Smooth muscle cell (in vitro differentiated cells): ENCODE results near the gene EDARADD. TPM values are rescaled to one million over a fixed set of nuclear protein-coding genes. Genes with fewer than 3 reads are reported as not detected.

Experiments
- DNase-seq: peaks from one replicate; lab custom pipeline; 2025; ENCODE audit not compliant: unreplicated experiment; lab: John Stamatoyannopoulos, UW
- H2AFZ ChIP-seq: fragments of 200-600 bp; sonication (generic); 2 replicates; pipeline ENCODE4 v1.6.0; 2016; ENCODE audit warnings: antibody characterized with exemption, low read depth, mild to moderate bottlenecking
- H3F3A ChIP-seq: fragments of 200-600 bp; sonication (generic); 2 replicates; pipeline ENCODE4 v1.6.0; 2017; ENCODE audit warnings: antibody characterized with exemption, low read depth
- H3K27ac ChIP-seq: fragments of 200-600 bp; sonication (generic); 2 replicates; pipeline ENCODE4 v1.5.1; 2016; ENCODE audit warnings: low read depth, mild to moderate bottlenecking
- H3K27me3 ChIP-seq: fragments of 200-600 bp; sonication (generic); 2 replicates; pipeline ENCODE4 v1.6.1; 2016; ENCODE audit warnings: low read depth, mild to moderate bottlenecking
- H3K36me3 ChIP-seq: fragments of 200-600 bp; sonication (generic); 2 replicates; pipeline ENCODE4 v1.5.1; 2016; ENCODE audit warnings: low read depth
- H3K4me1 ChIP-seq: fragments of 200-600 bp; sonication (generic); 2 replicates; pipeline ENCODE4 v1.5.1; 2016; ENCODE audit warnings: low read depth
- H3K4me2 ChIP-seq: fragments of 200-600 bp; sonication (generic); 2 replicates; pipeline ENCODE4 v1.6.0; 2016; ENCODE audit warnings: mild to moderate bottlenecking
- H3K4me3 ChIP-seq: fragments of 200-600 bp; sonication (generic); 2 replicates; pipeline ENCODE4 v1.5.1; 2016; ENCODE audit warnings: mild to moderate bottlenecking
- H3K79me2 ChIP-seq: fragments of 200-600 bp; sonication (generic); 2 replicates; pipeline ENCODE4 v1.6.0; 2016; ENCODE audit warnings: low read depth, mild to moderate bottlenecking
- H3K9ac ChIP-seq: fragments of 200-600 bp; sonication (generic); 2 replicates; pipeline ENCODE4 v1.6.0; 2016; ENCODE audit warnings: low read depth
- H3K9me3 ChIP-seq: fragments of 200-600 bp; sonication (generic); replicated peaks from 2 replicates; pipeline ENCODE4 v1.5.1; 2016; ENCODE audit warnings: low read depth
- H4K20me1 ChIP-seq: fragments of 200-600 bp; sonication (generic); 2 replicates; pipeline ENCODE4 v1.6.0; 2016; ENCODE audit warnings: low read depth
- WGBS: methylation state at CpG from one replicate; pipeline ENCODE4 v1.1.7; 2016; ENCODE audit warnings: low lambda C conversion rate; 5-methylcytosine and 5-hydroxymethylcytosine counted together
- polyA plus RNA-seq: library from polyadenylated mRNA; unstranded; fragments of >200 nt; fragmentation: Nextera tagmentation; extraction: Ambion mirVana; gene quantifications from 2 replicates; pipeline ENCODE4 v1.2.1, GENCODE V29; 2016
- total RNA-seq: library from RNA; depleted of rRNA; stranded (reverse); fragments of >200 nt; gene quantifications from 2 replicates; pipeline ENCODE4 v1.2.3, GENCODE V29; 2014
- TF ChIP-seq, protein P1 (sequence below): fragments of 200-600 bp; sonication (generic); IDR thresholded peaks from 2 replicates; pipeline ENCODE4 v1.5.1; 2017; ENCODE audit warnings: borderline replicate concordance, mild to moderate bottlenecking, antibody characterized with exemption; ENCODE audit not compliant: insufficient read depth, poor library complexity, severe bottlenecking

EDARADD gene
- total and polyA plus RNA-seq, 2 experiments from 2014 or later: 5.8 to 7.7 TPM

DNA sequence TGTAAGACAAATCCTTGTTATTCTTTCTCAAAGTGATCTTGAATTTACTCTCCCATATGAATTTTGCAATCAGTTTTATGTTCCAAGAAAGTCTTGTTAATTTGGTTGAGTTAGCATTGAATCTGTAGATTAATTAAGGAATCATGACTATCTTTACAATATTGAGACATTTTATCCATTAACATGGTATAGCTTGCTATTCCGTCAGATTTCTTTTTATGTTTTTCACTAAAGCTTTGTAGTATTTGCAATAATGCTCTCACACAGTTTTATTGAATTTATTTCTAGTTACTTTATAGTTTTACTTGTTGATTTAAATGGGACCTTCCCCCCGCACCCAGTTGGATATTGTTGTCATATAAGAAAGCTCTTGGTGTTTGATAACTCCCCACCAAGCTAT, 5.8 kb upstream of the EDARADD start:
- no peak overlapping the region for H2AFZ ChIP-seq
- H3K27ac ChIP-seq: no peak overlapping the region
- no peaks in the 10 kb centered on the region for H3K36me3 ChIP-seq
- TF ChIP-seq, protein P1, sequence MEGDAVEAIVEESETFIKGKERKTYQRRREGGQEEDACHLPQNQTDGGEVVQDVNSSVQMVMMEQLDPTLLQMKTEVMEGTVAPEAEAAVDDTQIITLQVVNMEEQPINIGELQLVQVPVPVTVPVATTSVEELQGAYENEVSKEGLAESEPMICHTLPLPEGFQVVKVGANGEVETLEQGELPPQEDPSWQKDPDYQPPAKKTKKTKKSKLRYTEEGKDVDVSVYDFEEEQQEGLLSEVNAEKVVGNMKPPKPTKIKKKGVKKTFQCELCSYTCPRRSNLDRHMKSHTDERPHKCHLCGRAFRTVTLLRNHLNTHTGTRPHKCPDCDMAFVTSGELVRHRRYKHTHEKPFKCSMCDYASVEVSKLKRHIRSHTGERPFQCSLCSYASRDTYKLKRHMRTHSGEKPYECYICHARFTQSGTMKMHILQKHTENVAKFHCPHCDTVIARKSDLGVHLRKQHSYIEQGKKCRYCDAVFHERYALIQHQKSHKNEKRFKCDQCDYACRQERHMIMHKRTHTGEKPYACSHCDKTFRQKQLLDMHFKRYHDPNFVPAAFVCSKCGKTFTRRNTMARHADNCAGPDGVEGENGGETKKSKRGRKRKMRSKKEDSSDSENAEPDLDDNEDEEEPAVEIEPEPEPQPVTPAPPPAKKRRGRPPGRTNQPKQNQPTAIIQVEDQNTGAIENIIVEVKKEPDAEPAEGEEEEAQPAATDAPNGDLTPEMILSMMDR: no peak
- no peak overlapping the region for H3K9ac ChIP-seq
- H3K4me2 ChIP-seq: no peak overlapping the region
- DNase-seq: no peak
- H3K4me3 ChIP-seq: no peak overlapping the region
- no peaks in the 10 kb centered on the region for H3K4me1 ChIP-seq
- no peaks in the 10 kb centered on the region for H3K27me3 ChIP-seq
- H3K9me3 ChIP-seq: no peaks in the 10 kb centered on the region
- H4K20me1 ChIP-seq: no peaks in the 10 kb centered on the region
- no peaks in the 10 kb centered on the region for H3K79me2 ChIP-seq
- WGBS: 95% methylated on average over 2 of the region's 2 CpGs
- no peaks in the 10 kb centered on the region for H3F3A ChIP-seq

DNA sequence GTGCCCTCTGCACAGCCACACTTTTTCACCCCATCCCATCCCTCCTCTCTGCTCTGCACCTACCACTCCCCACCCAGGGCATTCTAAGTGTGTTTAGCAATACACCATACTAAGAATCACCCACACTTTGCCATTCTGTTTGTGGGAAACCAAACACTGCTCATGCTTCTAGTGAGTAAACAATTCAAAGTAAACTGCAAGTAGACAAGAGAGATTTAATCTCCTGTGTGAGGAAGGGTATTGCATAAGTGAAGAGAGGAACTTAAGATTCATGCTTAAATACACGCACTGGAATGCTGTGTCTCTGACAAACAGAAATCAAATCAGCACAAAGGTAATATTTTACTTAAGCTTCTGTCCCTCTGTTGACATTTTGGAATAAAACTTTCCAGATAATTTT, 4.8 kb upstream of the EDARADD start:
- TF ChIP-seq, protein P1: no peak
- Histone ChIP-seq H2AFZ (no peak overlapping the region), H3K9me3 (no peaks in the 10 kb centered on the region), H3K9ac (no peak overlapping the region), H3K4me1 (no peaks in the 10 kb centered on the region), H3K36me3 (no peaks in the 10 kb centered on the region), H3K79me2 (no peaks in the 10 kb centered on the region), H3K27me3 (no peaks in the 10 kb centered on the region), H3K4me2 (no peak overlapping the region), H3K27ac (no peak overlapping the region), H4K20me1 (no peaks in the 10 kb centered on the region), H3K4me3 (no peak overlapping the region), H3F3A (peaks cover 4% of the 10 kb centered on the region)
- 39% methylated on average over 1 of the region's 1 CpG for WGBS
- no peak for DNase-seq

DNA sequence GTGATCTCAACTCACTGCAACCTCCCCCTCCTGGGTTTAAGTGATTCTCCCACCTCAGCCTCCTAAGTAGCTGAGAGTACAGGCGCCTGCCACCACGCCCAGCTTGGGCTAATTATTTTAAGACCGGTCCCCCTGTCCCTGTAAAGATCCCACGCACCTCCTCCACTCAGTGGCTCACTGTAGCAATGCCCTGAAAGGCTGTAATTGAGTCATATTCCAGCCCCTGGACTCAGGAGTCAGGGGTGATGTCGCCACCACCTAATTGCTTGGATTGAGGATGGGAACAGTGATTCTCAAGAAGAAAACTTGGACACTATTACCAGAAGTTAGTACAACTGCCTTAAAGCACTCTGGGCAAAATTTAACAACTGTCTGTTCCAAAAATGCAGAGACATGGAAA, 3.1 kb upstream of the EDARADD start:
- no peaks in the 10 kb centered on the region for H3K36me3 ChIP-seq
- peaks cover 4% of the 10 kb centered on the region for H3F3A ChIP-seq
- no peaks in the 10 kb centered on the region for H3K4me1 ChIP-seq
- no peak overlapping the region for H2AFZ ChIP-seq
- no peaks in the 10 kb centered on the region for H4K20me1 ChIP-seq
- 73% methylated on average over 5 of the region's 5 CpGs for WGBS
- no peak overlapping the region for H3K4me3 ChIP-seq
- no peak overlapping the region for H3K27ac ChIP-seq
- no peak for DNase-seq
- TF ChIP-seq, protein P1: no peak
- no peaks in the 10 kb centered on the region for H3K79me2 ChIP-seq
- no peak overlapping the region for H3K4me2 ChIP-seq
- H3K27me3 ChIP-seq: peaks cover 2% of the 10 kb centered on the region
- H3K9me3 ChIP-seq: no peaks in the 10 kb centered on the region
- H3K9ac ChIP-seq: no peak overlapping the region

DNA sequence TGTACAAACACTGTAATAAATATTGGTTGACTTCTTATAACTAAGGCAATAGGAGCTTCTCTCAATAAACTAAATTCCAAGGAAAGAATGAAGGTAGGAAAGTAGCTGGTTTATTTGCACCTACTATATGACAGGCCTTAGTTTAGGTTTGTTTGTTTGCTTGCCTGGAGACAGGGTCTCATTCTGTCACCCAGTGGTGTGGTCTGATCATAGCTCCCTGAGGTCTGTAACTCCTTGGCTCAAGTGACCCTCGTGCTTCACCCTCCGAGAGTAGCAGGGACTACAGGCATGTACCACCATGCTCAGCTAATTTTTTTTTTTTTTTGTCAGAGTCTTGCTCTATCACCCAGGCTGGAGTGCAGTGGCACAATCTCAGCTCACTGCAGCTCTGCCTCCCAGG, 1.9 kb upstream of the EDARADD start:
- 83% methylated on average over 2 of the region's 2 CpGs for WGBS
- Histone ChIP-seq H2AFZ (no peak overlapping the region), H3F3A (peaks cover 4% of the 10 kb centered on the region), H3K4me3 (no peak overlapping the region), H3K9me3 (no peaks in the 10 kb centered on the region), H3K36me3 (no peaks in the 10 kb centered on the region), H3K4me2 (no peak overlapping the region), H3K27me3 (peaks cover 8% of the 10 kb centered on the region), H3K27ac (no peak overlapping the region), H3K79me2 (no peaks in the 10 kb centered on the region), H3K9ac (no peak overlapping the region), H3K4me1 (no peaks in the 10 kb centered on the region), H4K20me1 (no peaks in the 10 kb centered on the region)
- no peak for DNase-seq
- TF ChIP-seq, protein P1: no peak
